Retinal pigment epithelial cell (primary cell): Measurements from ENCODE around the gene EHMT2.
"Not testable (repeated sequence)": the region's sequence is repeated elsewhere in the genome, so short reads cannot be mapped to it uniquely, and the experiment has no call there.

Experiments used
- DNase-seq: peaks from one replicate; pipeline ENCODE4 v3.0.0-alpha.2; 2010; ENCODE audit warnings: low read depth
- H3K4me3 ChIP-seq: 2 replicates; pipeline ENCODE4 v1.5.1; 2011; ENCODE audit warnings: mild to moderate bottlenecking, low read length, control low read depth, moderate library complexity
- TF ChIP-seq, protein P1 (sequence below): conservative IDR thresholded peaks from 2 replicates; pipeline ENCODE4 v1.5.1; 2011; ENCODE audit warnings: low read depth, low read length, control low read depth, inconsistent platforms

Gene EHMT2

DNA sequence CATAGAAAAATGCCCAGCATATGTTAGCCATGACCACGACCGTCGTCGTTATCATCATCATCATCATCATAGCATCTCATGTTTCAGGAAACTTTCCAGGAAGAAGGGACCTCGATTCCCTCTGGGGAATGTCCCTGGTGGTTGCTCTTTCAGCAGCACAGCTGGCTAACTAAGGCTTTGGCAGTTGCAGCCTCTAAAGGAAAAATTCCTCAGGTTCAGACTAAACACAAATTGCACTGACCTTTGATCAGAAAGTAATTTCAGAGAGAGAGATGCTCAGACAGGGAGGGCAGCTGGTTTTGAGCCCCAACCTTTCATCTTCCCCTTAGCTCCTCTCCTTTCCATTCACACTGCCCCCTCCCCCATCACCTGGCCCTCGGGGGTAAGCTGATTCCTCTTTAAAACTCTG lies 42.8 kb upstream of the EHMT2 start:
- no peak for DNase-seq
- no peak overlapping the region for H3K4me3 ChIP-seq
- TF ChIP-seq, protein P1, sequence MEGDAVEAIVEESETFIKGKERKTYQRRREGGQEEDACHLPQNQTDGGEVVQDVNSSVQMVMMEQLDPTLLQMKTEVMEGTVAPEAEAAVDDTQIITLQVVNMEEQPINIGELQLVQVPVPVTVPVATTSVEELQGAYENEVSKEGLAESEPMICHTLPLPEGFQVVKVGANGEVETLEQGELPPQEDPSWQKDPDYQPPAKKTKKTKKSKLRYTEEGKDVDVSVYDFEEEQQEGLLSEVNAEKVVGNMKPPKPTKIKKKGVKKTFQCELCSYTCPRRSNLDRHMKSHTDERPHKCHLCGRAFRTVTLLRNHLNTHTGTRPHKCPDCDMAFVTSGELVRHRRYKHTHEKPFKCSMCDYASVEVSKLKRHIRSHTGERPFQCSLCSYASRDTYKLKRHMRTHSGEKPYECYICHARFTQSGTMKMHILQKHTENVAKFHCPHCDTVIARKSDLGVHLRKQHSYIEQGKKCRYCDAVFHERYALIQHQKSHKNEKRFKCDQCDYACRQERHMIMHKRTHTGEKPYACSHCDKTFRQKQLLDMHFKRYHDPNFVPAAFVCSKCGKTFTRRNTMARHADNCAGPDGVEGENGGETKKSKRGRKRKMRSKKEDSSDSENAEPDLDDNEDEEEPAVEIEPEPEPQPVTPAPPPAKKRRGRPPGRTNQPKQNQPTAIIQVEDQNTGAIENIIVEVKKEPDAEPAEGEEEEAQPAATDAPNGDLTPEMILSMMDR: no peak

DNA sequence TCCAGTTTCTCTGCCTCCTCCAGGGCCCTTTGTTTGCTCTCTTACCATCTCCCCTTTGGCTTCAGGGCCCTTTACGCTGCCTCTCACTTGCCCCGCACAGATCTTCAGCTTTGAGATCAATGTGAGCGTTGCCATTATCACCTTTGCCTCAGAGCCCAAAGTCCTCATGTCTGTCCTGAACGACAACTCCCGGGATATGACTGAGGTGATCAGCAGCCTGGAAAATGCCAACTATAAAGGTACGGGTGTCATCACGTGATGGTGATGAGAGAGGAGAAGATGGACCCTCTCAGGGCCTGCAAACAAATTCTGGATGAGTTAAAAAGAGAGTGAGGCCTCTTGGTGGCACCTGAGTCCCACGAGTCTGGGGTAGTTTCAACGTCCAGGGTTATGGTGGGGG lies 38.3 kb upstream of the EHMT2 start:
- TF ChIP-seq, protein P1: no peak
- no peak for DNase-seq
- H3K4me3 ChIP-seq: no peak overlapping the region

DNA sequence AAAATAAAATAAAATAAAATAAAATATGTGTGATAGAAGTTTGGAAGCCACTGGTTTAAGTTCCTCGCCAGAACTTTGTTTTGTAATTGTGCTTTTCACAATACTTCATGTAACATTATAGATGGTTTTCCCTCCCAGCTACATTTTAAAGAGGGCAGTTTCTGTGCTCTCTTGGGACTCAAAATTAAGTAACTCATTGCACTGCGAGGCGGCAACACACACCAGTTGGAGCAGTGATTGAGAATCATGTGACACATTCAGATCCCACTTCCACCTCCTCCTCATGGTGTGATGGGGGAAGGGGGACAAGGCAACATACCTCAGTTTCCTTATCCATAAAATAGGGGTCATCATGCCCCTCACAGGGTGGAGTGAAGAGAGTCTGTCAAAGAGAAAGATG lies 37.5 kb upstream of the EHMT2 start:
- TF ChIP-seq, protein P1: no peak
- no peak overlapping the region for H3K4me3 ChIP-seq
- DNase-seq: no peak

DNA sequence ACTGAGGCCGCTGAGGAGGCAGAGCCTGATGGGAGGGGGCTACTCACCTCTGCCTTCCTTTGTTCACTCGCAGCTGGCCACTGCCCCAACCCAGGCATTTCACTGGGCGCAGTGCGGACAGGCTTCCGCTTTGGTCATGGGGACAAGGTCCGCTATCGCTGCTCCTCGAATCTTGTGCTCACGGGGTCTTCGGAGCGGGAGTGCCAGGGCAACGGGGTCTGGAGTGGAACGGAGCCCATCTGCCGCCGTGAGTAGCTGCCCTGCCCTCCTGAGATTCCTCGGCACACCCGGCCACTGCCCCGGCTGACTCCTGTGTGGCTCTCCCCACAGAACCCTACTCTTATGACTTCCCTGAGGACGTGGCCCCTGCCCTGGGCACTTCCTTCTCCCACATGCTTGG lies 36.0 kb upstream of the EHMT2 start:
- TF ChIP-seq, protein P1: no peak
- no peak overlapping the region for H3K4me3 ChIP-seq
- no peak for DNase-seq

DNA sequence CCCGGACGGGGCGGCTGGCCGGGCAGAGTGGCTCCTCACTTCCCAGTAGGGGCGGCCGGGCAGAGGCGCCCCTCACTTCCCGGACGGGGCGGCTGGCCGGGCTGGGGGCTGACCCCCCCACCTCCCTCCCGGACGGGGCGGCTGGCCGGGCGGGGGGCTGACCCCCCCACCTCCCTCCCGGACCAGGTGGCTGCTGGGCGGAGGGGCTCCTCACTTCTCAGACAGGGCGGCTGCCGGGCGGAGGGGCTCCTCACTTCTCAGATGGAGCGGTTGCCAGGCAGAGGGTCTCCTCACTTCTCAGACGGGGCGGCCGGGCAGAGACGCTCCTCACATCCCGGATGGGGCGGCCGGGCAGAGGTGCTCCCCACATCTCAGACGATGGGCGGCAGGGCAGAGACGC lies 34.6 kb upstream of the EHMT2 start:
- not testable (repeated sequence) for H3K4me3 ChIP-seq, DNase-seq

DNA sequence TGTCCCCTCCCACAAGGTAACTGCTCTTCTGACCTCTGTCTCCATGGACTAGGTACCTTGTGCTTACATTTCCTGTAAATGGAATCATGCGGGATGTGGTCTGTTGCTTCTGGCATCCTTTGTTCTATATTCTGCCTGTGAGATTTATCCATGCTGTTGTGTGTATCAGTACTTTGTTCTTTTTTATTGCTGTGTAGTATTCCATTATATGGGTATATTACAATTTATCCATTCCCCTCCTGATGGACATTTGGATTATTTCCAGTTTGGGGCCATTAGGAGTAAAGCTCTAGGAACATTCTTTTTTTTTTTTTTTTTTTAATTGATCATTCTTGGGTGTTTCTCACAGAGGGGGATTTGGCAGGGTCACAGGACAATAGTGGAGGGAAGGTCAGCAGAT lies 33.5 kb upstream of the EHMT2 start:
- H3K4me3 ChIP-seq: no peak overlapping the region
- TF ChIP-seq, protein P1: no peak
- no peak for DNase-seq

DNA sequence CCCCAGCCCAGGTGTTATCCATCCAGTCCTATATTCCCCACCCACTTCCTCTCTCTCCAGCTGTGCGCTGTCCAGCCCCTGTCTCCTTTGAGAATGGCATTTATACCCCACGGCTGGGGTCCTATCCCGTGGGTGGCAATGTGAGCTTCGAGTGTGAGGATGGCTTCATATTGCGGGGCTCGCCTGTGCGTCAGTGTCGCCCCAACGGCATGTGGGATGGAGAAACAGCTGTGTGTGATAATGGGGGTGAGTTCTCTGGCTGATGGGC lies 31.1 kb upstream of the EHMT2 start:
- H3K4me3 ChIP-seq: no peak overlapping the region
- TF ChIP-seq, protein P1: no peak
- DNase-seq: no peak
